ENCODE measurements around the gene MARVELD3. TPM values are rescaled to one million over a fixed set of nuclear protein-coding genes. Genes with fewer than 3 reads are reported as not detected.
"Not testable (repeated sequence)": the region's sequence is repeated elsewhere in the genome, so short reads cannot be mapped to it uniquely, and the experiment has no call there.

MARVELD3 gene
- total and polyA plus RNA-seq, 4 experiments from 2014 or later: not detected

GRCh38 chr16:71600822-71601221, 25.2 kb upstream of the MARVELD3 start:
- DNase-seq: no peak
- no peak overlapping the region for H3K4me3 ChIP-seq (ENCODE audit: low read length in 2 of 2)
- H3K27me3 Mint-ChIP-seq: peaks cover 9 to 18% of the 10 kb centered on the region in 2 donors
- H3K4me3 Mint-ChIP-seq: no peak overlapping the region
- CTCF ChIA-PET (ENCODE audit: partially characterized antibody): no interaction called here
- intact Hi-C loops (cut with micrococcal nuclease): no loop called here
- no peaks in the 10 kb centered on the region for H3K4me1 Mint-ChIP-seq
- no peaks in the 10 kb centered on the region for H3K9me3 ChIP-seq (ENCODE audit: control insufficient read depth in 1 of 2, low read length in 2 of 2)
- no peak overlapping the region for H3K27ac ChIP-seq (ENCODE audit: low read depth, low read length)
- POLR2A ChIA-PET (ENCODE audit: partially characterized antibody): no interaction called here
- no peaks in the 10 kb centered on the region for H3K36me3 ChIP-seq (ENCODE audit: insufficient read depth, low read length)
- H3K9me3 Mint-ChIP-seq: no peaks in the 10 kb centered on the region
- H3K4me1 ChIP-seq (ENCODE audit: insufficient read depth, low read length): no peaks in the 10 kb centered on the region
- H3K36me3 Mint-ChIP-seq: no peaks in the 10 kb centered on the region
- no peaks in the 10 kb centered on the region for H3K27me3 ChIP-seq (ENCODE audit: insufficient read depth, low read length)
- no peak overlapping the region for H3K27ac Mint-ChIP-seq

- H3K4me3 Mint-ChIP-seq: no peak overlapping the region
- no peaks in the 10 kb centered on the region for H3K36me3 Mint-ChIP-seq
- DNase-seq: no peak
- intact Hi-C loops (cut with micrococcal nuclease): no loop called here
- H3K27ac ChIP-seq (ENCODE audit: low read depth, low read length): no peak overlapping the region
- no peaks in the 10 kb centered on the region for H3K27me3 ChIP-seq (ENCODE audit: insufficient read depth, low read length)
- H3K4me3 ChIP-seq (ENCODE audit: low read length in 2 of 2): no peak overlapping the region
- H3K27me3 Mint-ChIP-seq: peaks cover 2 to 18% of the 10 kb centered on the region in 2 donors
- H3K4me1 Mint-ChIP-seq: peaks cover 0 to 4% (median 2%) of the 10 kb centered on the region in 4 donors
- H3K36me3 ChIP-seq (ENCODE audit: insufficient read depth, low read length): no peaks in the 10 kb centered on the region
- no peaks in the 10 kb centered on the region for H3K9me3 ChIP-seq (ENCODE audit: control insufficient read depth in 1 of 2, low read length in 2 of 2)
- ChIA-PET POLR2A (ENCODE audit: partially characterized antibody) (no interaction called here), CTCF (ENCODE audit: partially characterized antibody) (interaction anchor here (0.7 to 5.4 kb wide), 5 partner anchors 9 to 196 kb away, joined by 3 to 107 read pairs (median 6); no protein-coding TSS in a partner anchor)
- no peaks in the 10 kb centered on the region for H3K9me3 Mint-ChIP-seq
- no peaks in the 10 kb centered on the region for H3K4me1 ChIP-seq (ENCODE audit: insufficient read depth, low read length)
- no peak overlapping the region for H3K27ac Mint-ChIP-seq
Observed at GRCh38 chr16:71609066-71609465, 16.9 kb upstream of the MARVELD3 start.

GRCh38 chr16:71610447-71610846, 15.5 kb upstream of the MARVELD3 start:
- POLR2A ChIA-PET (ENCODE audit: partially characterized antibody): interaction anchor here (2.3 kb wide), 1 partner anchor 45 kb away, joined by 13 read pairs; no protein-coding TSS in a partner anchor
- H3K4me3 ChIP-seq (ENCODE audit: low read length in 2 of 2): no peak overlapping the region
- no peaks in the 10 kb centered on the region for H3K36me3 ChIP-seq (ENCODE audit: insufficient read depth, low read length)
- no peaks in the 10 kb centered on the region for H3K9me3 ChIP-seq (ENCODE audit: control insufficient read depth in 1 of 2, low read length in 2 of 2)
- no peak overlapping the region for H3K4me3 Mint-ChIP-seq
- H3K27me3 ChIP-seq (ENCODE audit: insufficient read depth, low read length): no peaks in the 10 kb centered on the region
- H3K4me1 Mint-ChIP-seq: peaks cover 0 to 4% (median 2%) of the 10 kb centered on the region in 4 donors
- no peaks in the 10 kb centered on the region for H3K36me3 Mint-ChIP-seq
- intact Hi-C loops (cut with micrococcal nuclease): no loop called here
- peaks cover 2 to 23% of the 10 kb centered on the region in 2 donors for H3K27me3 Mint-ChIP-seq
- DNase-seq: no peak
- H3K4me1 ChIP-seq (ENCODE audit: insufficient read depth, low read length): no peaks in the 10 kb centered on the region
- CTCF ChIA-PET (ENCODE audit: partially characterized antibody): interaction anchor here (0.5 to 5.4 kb wide), 52 partner anchors 8 to 609 kb away, joined by 3 to 107 read pairs (median 4); partner anchors contain the start of genes MARVELD3 and ZNF23
- no peak overlapping the region for H3K27ac Mint-ChIP-seq
- no peaks in the 10 kb centered on the region for H3K9me3 Mint-ChIP-seq
- no peak overlapping the region for H3K27ac ChIP-seq (ENCODE audit: low read depth, low read length)

GRCh38 chr16:71610936-71611871, 14.8 kb upstream of the MARVELD3 start:
- H3K36me3 Mint-ChIP-seq: no peaks in the 10 kb centered on the region
- intact Hi-C loops (cut with micrococcal nuclease): loop anchor here (1.0 kb wide), 3 partner anchors 46 to 350 kb away; no protein-coding TSS in a partner anchor
- CTCF ChIA-PET (ENCODE audit: partially characterized antibody): interaction anchor here (0.5 to 5.4 kb wide), 58 partner anchors 9 to 352 kb away, joined by 3 to 107 read pairs (median 4); partner anchors contain the start of genes MARVELD3 and ZNF23
- H3K27ac Mint-ChIP-seq: no peak overlapping the region
- Histone ChIP-seq H3K27ac (ENCODE audit: low read depth, low read length) (no peak overlapping the region), H3K4me1 (ENCODE audit: insufficient read depth, low read length) (no peaks in the 10 kb centered on the region), H3K27me3 (ENCODE audit: insufficient read depth, low read length) (no peaks in the 10 kb centered on the region), H3K4me3 (ENCODE audit: low read length in 2 of 2) (no peak overlapping the region), H3K9me3 (ENCODE audit: control insufficient read depth in 1 of 2, low read length in 2 of 2) (no peaks in the 10 kb centered on the region), H3K36me3 (ENCODE audit: insufficient read depth, low read length) (no peaks in the 10 kb centered on the region)
- peak overlapping the region in 2 of 8 donors; percentile 13 to 25 for H3K4me3 Mint-ChIP-seq
- peaks cover 2 to 25% of the 10 kb centered on the region in 2 donors for H3K27me3 Mint-ChIP-seq
- POLR2A ChIA-PET (ENCODE audit: partially characterized antibody): interaction anchor here (0.8 to 2.3 kb wide), 2 partner anchors 43 to 46 kb away, joined by 4 to 13 read pairs; no protein-coding TSS in a partner anchor
- no peaks in the 10 kb centered on the region for H3K9me3 Mint-ChIP-seq
- peaks cover 0 to 4% (median 2%) of the 10 kb centered on the region in 4 donors for H3K4me1 Mint-ChIP-seq
- DNase-seq: peak; percentile 63 to 67 (median 66)

- H3K27ac Mint-ChIP-seq; H3K4me3 Mint-ChIP-seq; H3K4me1 ChIP-seq (ENCODE audit: insufficient read depth, low read length); DNase-seq; H3K27ac ChIP-seq (ENCODE audit: low read depth, low read length); H3K9me3 Mint-ChIP-seq; H3K9me3 ChIP-seq (ENCODE audit: control insufficient read depth in 1 of 2, low read length in 2 of 2); H3K36me3 Mint-ChIP-seq; H3K27me3 ChIP-seq (ENCODE audit: insufficient read depth, low read length); intact Hi-C loops (cut with micrococcal nuclease); H3K4me1 Mint-ChIP-seq; CTCF ChIA-PET (ENCODE audit: partially characterized antibody); POLR2A ChIA-PET (ENCODE audit: partially characterized antibody); H3K36me3 ChIP-seq (ENCODE audit: insufficient read depth, low read length); H3K4me3 ChIP-seq (ENCODE audit: low read length in 2 of 2): not testable (repeated sequence)
- peaks cover 4 to 23% of the 10 kb centered on the region in 2 donors for H3K27me3 Mint-ChIP-seq
Observed at GRCh38 chr16:71614956-71615355, 11.0 kb upstream of the MARVELD3 start.

- ChIA-PET CTCF (ENCODE audit: partially characterized antibody) (interaction anchor here (1.5 kb wide), 1 partner anchor 9 kb away, joined by 3 read pairs; no protein-coding TSS in a partner anchor), POLR2A (ENCODE audit: partially characterized antibody) (no interaction called here)
- Histone ChIP-seq H3K36me3 (ENCODE audit: insufficient read depth, low read length) (no peaks in the 10 kb centered on the region), H3K27me3 (ENCODE audit: insufficient read depth, low read length) (no peaks in the 10 kb centered on the region), H3K4me1 (ENCODE audit: insufficient read depth, low read length) (peaks cover 11% of the 10 kb centered on the region), H3K9me3 (ENCODE audit: control insufficient read depth in 1 of 2, low read length in 2 of 2) (no peaks in the 10 kb centered on the region), H3K4me3 (ENCODE audit: low read length in 2 of 2) (no peak overlapping the region), H3K27ac (ENCODE audit: low read depth, low read length) (no peak overlapping the region)
- Mint-ChIP-seq H3K27ac (no peak overlapping the region), H3K9me3 (peaks cover 0 to 1% (median 0%) of the 10 kb centered on the region in 8 donors), H3K36me3 (no peaks in the 10 kb centered on the region), H3K4me1 (peaks cover 6 to 20% (median 13%) of the 10 kb centered on the region in 4 donors), H3K27me3 (peaks cover 3 to 13% of the 10 kb centered on the region in 2 donors), H3K4me3 (no peak overlapping the region)
- intact Hi-C loops (cut with micrococcal nuclease): no loop called here
- DNase-seq: no peak
Observed at GRCh38 chr16:71618429-71618828, 7.6 kb upstream of the MARVELD3 start.

- ChIA-PET POLR2A (ENCODE audit: partially characterized antibody) (no interaction called here), CTCF (ENCODE audit: partially characterized antibody) (interaction anchor here (1.2 to 1.7 kb wide), 2 partner anchors 11 to 33 kb away, joined by 3 to 6 read pairs; no protein-coding TSS in a partner anchor)
- Mint-ChIP-seq H3K9me3 (peaks cover 0 to 1% (median 0%) of the 10 kb centered on the region in 8 donors), H3K27me3 (peaks cover 6 to 7% of the 10 kb centered on the region in 2 donors), H3K4me3 (peak overlapping the region in 4 of 8 donors; percentile 3 to 59 (median 18)), H3K27ac (peak overlapping the region in 2 of 7 donors; percentile 22 to 39), H3K4me1 (peaks cover 8 to 20% (median 14%) of the 10 kb centered on the region in 4 donors), H3K36me3 (no peaks in the 10 kb centered on the region)
- Histone ChIP-seq H3K27me3 (ENCODE audit: insufficient read depth, low read length) (no peaks in the 10 kb centered on the region), H3K4me1 (ENCODE audit: insufficient read depth, low read length) (peaks cover 20% of the 10 kb centered on the region), H3K27ac (ENCODE audit: low read depth, low read length) (no peak overlapping the region), H3K9me3 (ENCODE audit: control insufficient read depth in 1 of 2, low read length in 2 of 2) (no peaks in the 10 kb centered on the region), H3K36me3 (ENCODE audit: insufficient read depth, low read length) (no peaks in the 10 kb centered on the region), H3K4me3 (ENCODE audit: low read length in 2 of 2) (no peak overlapping the region)
- DNase-seq: peak in 3 of 5 donors; percentile 12 to 13 (median 12)
- intact Hi-C loops (cut with micrococcal nuclease): no loop called here
Observed at GRCh38 chr16:71622088-71622487, 3.9 kb upstream of the MARVELD3 start.
